IgD-negative memory B cell (primary cell): Measurements from ENCODE around the gene HIPK2. TPM values are rescaled to one million over a fixed set of nuclear protein-coding genes. Genes with fewer than 3 reads are reported as not detected.

ENCODE experiments used
- H3K27ac Mint-ChIP-seq, 3 donors: one replicate each; pipeline ENCODE4 v1.8.0; 2020 to 2022; ENCODE audit warnings: mild to moderate bottlenecking in 3 of 3, mixed read lengths in 3 of 3, moderate library complexity in 1 of 3
- H3K27me3 Mint-ChIP-seq: one replicate; pipeline ENCODE4 v1.8.0; 2021; ENCODE audit warnings: mixed read lengths
- H3K36me3 Mint-ChIP-seq: one replicate; pipeline ENCODE4 v1.8.0; 2020; ENCODE audit warnings: mild to moderate bottlenecking, mixed read lengths
- H3K4me1 Mint-ChIP-seq, 3 donors: one replicate each; pipeline ENCODE4 v1.8.0; 2020 to 2022; ENCODE audit warnings: mixed read lengths in 3 of 3, mild to moderate bottlenecking in 1 of 3
- H3K4me3 Mint-ChIP-seq, 4 donors: one replicate each; pipeline ENCODE4 v1.8.0; 2020 to 2022; ENCODE audit warnings: mild to moderate bottlenecking in 4 of 4, mixed read lengths in 4 of 4, moderate library complexity in 3 of 4
- H3K9me3 Mint-ChIP-seq, 3 donors: one replicate each; pipeline ENCODE4 v1.8.0; 2020 to 2021; ENCODE audit warnings: mixed read lengths in 3 of 3, mild to moderate bottlenecking in 1 of 3
- polyA plus RNA-seq: library from polyadenylated mRNA; unstranded; fragments of 300-500 nt; fragmentation: Illumina TruSeq; gene quantifications from one replicate; pipeline ENCODE4 v1.2.3, GENCODE V29; 2021

Gene HIPK2
- polyA plus RNA-seq, 1 donor from 2014 or later, result 5.5 TPM

DNA sequence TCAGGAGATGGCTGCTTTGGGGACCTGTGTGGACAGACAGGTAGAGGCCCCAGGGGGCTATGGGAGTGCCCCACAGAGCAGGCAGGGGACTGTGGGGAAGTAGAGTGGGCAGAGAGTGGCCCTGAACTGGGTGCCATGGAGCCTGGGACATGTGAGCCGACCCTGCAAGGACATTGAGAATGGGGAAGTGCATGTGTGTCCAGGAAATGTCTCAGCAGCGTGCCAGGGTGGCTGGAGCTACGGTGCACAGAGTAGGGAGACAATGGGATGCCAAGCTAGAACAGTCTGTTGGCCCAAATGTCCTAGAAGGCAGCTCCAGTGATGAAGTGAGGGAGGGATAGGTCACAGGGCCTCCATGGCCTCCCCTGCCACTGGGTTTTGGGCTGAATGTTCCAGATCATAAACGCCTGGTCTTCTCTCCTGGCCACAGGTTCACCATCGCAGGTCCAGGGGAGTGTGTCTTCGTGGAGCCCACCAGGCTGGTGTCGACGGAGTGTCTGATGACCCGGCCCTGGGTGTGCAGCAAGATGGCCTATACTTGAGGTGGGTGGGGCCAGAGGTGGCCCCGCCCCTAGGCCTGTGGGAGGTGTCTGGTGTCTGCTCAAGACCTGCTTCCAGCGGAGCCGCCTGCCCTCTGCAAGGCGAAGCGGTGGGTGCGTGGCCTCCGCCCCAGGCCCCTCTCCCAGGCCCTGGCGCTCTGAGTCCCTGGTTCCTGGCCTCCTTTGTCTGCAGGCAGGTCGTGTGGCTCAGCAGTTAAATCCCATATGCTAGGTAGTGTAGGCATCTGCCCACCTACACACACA is 233.8 kb downstream of the HIPK2 start:
- no peak overlapping the region for H3K4me3 Mint-ChIP-seq
- H3K4me1 Mint-ChIP-seq, result no peaks in the 10 kb centered on the region
- peak overlapping the region in 1 of 3 donors; percentile 62 for H3K27ac Mint-ChIP-seq
- H3K36me3 Mint-ChIP-seq, result no peaks in the 10 kb centered on the region
- H3K9me3 Mint-ChIP-seq, result peaks cover 0 to 2% (median 0%) of the 10 kb centered on the region in 3 donors
- peaks cover 4% of the 10 kb centered on the region for H3K27me3 Mint-ChIP-seq

DNA sequence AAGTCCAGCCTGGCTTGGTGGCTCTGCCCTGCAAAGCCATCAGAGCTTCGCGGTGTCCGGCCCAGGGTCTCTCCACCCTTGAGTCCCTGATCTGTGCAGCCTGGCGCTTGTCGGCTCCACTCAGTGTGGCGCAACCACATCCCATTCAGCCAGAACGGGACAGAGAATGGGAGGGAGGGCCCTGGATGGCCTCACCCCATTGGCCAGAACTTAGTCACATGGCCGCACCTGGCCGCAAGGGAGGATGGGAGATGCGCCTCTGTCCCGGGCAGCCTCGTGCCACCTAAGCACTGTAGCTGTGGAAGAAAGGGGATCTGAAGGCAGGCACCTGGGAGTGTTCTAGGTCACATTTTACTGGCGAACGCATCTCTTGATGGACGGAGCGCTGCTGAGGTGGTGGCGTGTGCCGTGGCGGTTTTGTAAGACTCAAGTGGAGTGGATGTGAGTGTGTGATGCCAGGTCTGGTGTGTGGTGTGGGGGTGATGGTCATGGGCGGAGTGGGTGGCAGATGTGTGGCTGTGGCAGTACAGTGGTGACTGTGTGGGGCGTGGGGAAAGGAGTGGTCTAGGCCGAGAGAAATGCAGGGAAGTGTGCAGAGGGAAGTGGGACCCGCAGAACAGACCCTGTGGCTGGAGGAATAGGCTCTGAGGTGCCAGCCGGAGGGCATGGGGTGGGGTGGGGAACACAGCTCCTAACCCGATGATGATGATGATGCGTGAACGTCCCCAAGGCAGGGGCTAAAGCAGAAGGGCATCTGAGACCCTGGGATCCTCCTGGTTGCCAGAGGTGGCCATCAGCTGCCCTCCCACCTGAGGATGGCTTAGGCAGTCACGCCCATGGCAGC is 235.3 kb downstream of the HIPK2 start:
- no peak overlapping the region for H3K4me3 Mint-ChIP-seq
- no peaks in the 10 kb centered on the region for H3K9me3 Mint-ChIP-seq
- H3K27me3 Mint-ChIP-seq, result peaks cover 4% of the 10 kb centered on the region
- H3K4me1 Mint-ChIP-seq, result no peaks in the 10 kb centered on the region
- no peak overlapping the region for H3K27ac Mint-ChIP-seq
- no peaks in the 10 kb centered on the region for H3K36me3 Mint-ChIP-seq

DNA sequence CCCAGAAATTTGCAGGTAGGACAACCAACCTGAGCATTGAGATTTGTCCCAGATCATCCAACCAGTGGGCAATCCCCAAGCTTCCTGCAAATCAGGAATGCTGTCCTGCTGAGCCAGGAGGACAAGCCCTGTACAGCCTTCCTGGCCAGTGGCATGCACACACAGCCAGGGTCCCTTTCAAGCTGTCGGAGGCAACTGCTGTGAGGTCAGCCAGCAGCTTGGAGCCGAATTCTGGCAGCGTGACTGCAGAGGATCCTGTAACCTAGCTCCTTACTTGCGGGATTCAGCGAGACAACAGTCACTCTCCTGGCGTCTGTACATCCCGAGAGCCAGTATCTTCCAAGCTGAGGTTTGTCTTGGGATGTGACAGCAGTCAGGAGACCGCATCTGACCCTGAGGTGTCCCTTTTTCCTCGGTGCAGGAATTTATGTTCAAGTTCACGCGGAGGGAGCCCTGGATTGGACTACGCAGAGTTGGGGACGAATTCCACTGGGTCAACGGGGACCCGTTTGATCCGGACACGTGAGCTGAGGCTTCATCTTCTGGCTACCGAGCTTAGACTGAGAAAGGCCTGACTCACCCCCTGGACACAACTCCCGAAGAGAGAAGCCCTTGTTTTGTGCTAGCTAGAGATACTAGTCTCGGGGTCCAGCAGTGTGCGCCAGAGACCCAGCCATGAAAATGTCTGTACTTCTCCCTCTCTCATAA is 236.0 kb downstream of the HIPK2 start:
- no peak overlapping the region for H3K4me3 Mint-ChIP-seq
- peaks cover 4% of the 10 kb centered on the region for H3K27me3 Mint-ChIP-seq
- H3K36me3 Mint-ChIP-seq, result no peaks in the 10 kb centered on the region
- no peaks in the 10 kb centered on the region for H3K9me3 Mint-ChIP-seq
- no peak overlapping the region for H3K27ac Mint-ChIP-seq
- no peaks in the 10 kb centered on the region for H3K4me1 Mint-ChIP-seq

DNA sequence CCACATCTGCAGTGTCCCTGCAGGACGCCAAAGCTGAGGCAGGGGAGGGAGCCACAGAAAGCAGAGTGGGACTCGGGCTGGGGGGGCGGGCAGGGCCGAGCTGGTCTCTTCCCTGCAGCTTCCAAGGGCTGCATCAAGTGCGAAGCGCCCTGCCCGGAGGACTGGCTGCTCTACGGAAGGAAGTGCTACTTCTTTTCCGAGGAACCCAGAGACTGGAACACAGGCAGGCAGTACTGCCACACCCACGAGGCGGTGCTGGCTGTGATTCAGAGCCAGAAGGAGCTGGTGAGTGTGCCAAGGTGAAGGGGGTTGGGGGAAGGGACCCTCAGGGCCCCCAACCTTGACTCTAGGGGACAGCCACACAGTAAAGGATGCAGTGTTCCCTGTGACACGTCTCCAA is 237.6 kb downstream of the HIPK2 start:
- H3K4me1 Mint-ChIP-seq, result no peaks in the 10 kb centered on the region
- H3K27ac Mint-ChIP-seq, result no peak overlapping the region
- H3K9me3 Mint-ChIP-seq, result no peaks in the 10 kb centered on the region
- H3K27me3 Mint-ChIP-seq, result peaks cover 4% of the 10 kb centered on the region
- peaks cover 3% of the 10 kb centered on the region for H3K36me3 Mint-ChIP-seq
- no peak overlapping the region for H3K4me3 Mint-ChIP-seq

DNA sequence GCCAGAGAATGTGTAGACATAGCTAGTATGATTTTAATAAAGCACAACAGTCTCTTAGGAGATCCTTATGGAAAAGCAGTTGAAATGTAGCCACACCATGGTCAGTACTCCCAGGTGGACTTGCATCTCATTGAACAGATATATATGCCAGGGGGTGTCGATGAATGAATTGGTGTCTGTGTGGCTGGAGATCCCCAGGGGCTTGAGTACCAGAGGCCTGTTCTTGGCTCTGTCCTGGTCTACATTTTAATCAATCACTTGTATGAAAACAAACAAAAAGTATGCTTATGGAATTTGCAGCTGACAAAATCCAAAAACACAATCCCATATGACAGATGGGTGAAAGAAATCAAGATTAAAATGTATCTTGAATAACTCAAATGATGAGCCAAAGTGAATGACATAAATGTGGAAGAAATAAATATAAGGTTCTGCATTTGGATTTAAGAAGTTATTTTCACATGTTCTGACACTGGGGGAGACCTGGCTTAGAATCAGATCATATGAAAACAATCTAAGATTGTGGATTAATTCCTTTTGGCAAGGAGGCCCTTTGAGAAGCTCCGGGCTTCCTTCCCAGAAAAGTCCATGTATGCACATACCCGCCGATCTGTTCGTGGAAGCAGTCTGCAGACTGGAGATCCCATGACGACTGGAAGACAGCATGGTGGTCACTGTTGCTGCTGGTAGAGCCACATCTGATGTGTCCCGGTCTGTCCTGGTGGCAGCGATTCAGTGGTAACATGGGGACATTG is 238.7 kb downstream of the HIPK2 start:
- Mint-ChIP-seq H3K36me3 (peaks cover 3% of the 10 kb centered on the region), H3K4me3 (no peak overlapping the region), H3K27me3 (peaks cover 5% of the 10 kb centered on the region), H3K27ac (no peak overlapping the region), H3K4me1 (no peaks in the 10 kb centered on the region), H3K9me3 (no peaks in the 10 kb centered on the region)

DNA sequence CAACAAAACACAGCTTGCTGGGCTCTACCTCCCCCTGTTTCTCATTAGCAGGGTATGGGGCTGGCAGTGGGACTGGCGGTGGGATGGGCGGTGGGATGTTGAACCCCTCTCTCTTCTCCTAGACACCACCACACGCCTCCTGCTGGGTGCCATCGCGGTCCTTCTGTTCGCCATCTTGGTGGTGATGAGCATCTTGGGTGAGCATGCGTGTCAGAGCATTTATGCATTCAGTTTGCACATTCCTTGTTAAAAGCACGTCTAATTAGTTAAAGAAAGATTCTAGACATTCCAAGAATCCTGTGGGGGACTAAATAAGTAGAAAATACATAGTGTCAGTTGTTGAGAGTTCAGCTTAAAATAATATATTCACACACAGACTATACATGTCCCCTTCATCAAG is 241.6 kb downstream of the HIPK2 start:
- Mint-ChIP-seq H3K27ac (peak overlapping the region in 1 of 3 donors; percentile 3), H3K27me3 (peaks cover 3% of the 10 kb centered on the region), H3K36me3 (peaks cover 5% of the 10 kb centered on the region), H3K4me3 (no peak overlapping the region), H3K4me1 (no peaks in the 10 kb centered on the region), H3K9me3 (no peaks in the 10 kb centered on the region)

DNA sequence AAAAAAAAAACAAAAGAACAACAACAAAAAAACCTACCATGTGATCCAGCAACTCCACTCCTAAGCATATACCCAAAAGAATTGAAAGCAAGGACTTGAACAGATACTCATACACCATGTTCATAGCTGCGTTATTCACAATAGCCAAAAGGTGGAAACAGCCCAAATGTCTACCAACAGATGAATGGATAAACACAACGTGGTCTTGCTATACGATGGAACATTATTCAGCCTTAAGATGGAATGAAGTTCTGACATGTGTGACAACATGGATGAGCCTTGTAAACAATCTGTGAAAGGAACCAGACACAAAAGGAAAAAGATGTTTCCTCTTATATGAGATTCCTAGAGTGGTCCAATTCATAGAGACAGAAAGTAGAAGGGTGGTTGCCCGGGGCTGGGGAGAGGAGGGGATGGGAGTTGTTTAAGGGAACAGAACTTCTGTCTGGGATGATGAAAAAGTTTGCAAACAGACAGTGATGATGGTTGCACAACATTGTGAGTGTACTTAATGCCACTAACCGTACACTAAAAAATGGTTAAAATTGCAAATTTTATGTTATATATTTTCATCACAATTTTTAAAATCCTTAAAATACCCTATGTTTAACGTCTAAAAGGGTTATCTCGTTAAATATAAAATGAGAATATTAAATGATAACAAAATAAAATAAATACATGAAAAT is 242.7 kb downstream of the HIPK2 start:
- peaks cover 5% of the 10 kb centered on the region for H3K36me3 Mint-ChIP-seq
- no peak overlapping the region for H3K27ac Mint-ChIP-seq
- H3K27me3 Mint-ChIP-seq, result peaks cover 6% of the 10 kb centered on the region
- no peaks in the 10 kb centered on the region for H3K9me3 Mint-ChIP-seq
- H3K4me3 Mint-ChIP-seq, result no peak overlapping the region
- no peaks in the 10 kb centered on the region for H3K4me1 Mint-ChIP-seq

DNA sequence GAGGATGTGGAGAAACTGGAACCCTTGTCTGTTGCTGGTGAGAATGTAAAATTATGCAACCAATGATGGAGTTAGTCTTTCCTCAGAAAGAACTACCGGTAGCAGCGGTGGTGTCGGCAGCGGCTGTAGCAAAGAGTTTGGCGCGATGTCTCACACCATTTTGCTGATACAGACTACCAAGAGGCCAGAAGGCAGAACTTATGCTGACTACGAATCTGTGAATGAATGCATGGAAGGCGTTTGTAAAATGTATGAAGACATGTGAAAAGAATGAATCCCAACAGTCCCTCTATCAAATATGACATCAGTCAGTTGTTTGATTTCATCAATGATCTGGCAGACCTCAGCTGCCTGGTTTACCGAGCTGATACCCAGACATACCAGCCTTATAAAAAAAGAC is 243.7 kb downstream of the HIPK2 start:
- Mint-ChIP-seq H3K36me3 (peaks cover 5% of the 10 kb centered on the region), H3K4me3 (no peak overlapping the region), H3K9me3 (no peaks in the 10 kb centered on the region), H3K27ac (no peak overlapping the region), H3K4me1 (no peaks in the 10 kb centered on the region), H3K27me3 (peaks cover 6% of the 10 kb centered on the region)

DNA sequence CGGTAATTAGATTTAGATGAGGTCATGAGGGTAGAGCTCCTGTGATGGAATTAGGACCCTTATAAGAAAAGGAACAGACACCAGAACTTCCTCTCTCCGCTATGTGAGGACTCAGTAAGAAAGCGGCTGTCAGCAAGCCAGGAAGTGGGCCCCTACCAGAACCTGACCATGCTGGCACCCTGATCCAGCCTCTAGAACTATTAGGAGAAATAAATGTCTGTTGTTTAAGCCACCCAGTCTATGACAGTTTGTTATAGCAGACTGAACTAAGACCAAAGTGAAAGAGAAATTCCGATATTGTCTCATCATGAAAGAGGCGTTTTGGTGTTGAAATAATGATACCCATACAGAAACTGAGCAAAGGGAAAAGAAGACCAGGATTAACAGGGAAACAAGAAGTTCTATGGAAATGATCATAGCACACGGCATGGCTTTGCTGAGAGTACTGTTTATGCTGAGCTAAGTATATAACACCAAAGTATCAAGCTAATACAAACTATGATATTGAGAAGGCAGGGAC is 245.1 kb downstream of the HIPK2 start:
- H3K27me3 Mint-ChIP-seq, result peaks cover 13% of the 10 kb centered on the region
- H3K4me3 Mint-ChIP-seq, result no peak overlapping the region
- H3K9me3 Mint-ChIP-seq, result peaks cover 0 to 6% (median 0%) of the 10 kb centered on the region in 3 donors
- no peak overlapping the region for H3K27ac Mint-ChIP-seq
- no peaks in the 10 kb centered on the region for H3K4me1 Mint-ChIP-seq
- peaks cover 5% of the 10 kb centered on the region for H3K36me3 Mint-ChIP-seq

DNA sequence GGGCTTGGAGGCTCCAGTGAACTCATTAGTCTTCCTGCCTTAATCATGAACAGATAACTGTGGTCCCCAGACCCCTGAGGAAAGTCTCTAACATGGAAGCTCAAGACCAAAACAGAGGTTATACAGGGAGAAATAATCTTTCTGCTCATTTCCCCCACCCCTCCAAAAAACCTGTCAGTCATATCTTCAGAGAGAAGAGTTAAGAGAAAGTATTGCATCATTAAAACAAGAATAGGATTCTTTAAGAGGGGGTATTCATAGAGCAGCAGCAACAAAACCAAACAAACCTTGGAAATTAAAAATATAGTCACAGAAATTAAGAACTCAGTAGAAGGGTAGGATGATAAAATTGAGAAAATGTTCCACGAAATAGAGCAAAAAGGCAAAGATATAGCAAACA is 246.7 kb downstream of the HIPK2 start:
- Mint-ChIP-seq H3K4me3 (no peak overlapping the region), H3K9me3 (peaks cover 0 to 6% (median 2%) of the 10 kb centered on the region in 3 donors), H3K36me3 (peaks cover 2% of the 10 kb centered on the region), H3K27me3 (peaks cover 14% of the 10 kb centered on the region), H3K4me1 (no peaks in the 10 kb centered on the region), H3K27ac (no peak overlapping the region)

DNA sequence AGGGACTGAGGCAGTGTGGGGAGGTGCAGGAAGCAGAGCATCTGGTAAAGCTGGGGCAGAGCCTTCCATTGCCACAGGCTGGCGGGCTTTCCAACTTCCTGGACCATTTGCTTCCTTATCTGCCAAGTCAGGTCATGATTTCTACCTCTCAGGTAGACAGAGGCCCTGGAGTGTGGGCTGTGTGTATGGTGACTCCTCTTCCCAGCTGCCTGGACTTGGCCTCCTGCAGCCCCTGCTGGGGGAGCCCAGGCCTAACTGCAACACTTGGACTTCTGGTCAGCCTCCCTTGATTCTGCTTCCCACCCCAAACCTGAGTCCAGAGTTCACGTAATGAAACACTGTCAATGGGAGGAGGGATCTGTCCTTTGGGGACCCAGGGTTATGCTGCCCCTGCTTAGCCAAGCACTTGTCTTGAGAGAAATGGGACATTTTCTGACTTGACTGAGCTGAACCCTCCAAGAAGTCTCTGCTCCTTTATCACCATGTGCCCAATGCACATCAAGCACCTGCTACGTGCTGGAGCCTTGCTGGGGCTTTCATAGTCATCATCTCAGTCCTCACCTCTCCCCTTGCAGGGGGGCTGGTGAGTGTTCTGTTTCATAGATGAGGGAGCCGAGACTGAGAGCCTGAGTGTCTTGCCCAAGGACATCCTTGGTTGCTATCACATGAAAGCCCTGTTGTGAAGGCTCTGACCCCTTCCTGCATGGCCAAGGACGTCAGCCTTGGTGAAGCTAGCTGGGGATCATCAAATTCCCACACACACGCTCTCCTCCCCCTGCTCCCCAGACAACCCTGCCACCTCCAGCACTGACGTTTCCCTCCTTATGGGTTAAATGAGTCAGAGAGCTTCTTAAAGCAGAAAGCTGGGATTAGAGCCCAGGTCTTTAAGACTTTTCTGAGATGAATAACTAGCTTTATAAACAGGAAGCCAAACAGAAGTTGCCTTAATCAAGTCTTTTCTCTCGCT is 250.9 kb downstream of the HIPK2 start:
- Mint-ChIP-seq H3K4me1 (peaks cover 0 to 3% (median 0%) of the 10 kb centered on the region in 3 donors), H3K4me3 (no peak overlapping the region), H3K9me3 (peaks cover under 1 to 6% (median 5%) of the 10 kb centered on the region in 3 donors), H3K36me3 (peaks cover 2% of the 10 kb centered on the region), H3K27ac (peak overlapping the region in 1 of 3 donors; percentile 75), H3K27me3 (peaks cover 33% of the 10 kb centered on the region)

DNA sequence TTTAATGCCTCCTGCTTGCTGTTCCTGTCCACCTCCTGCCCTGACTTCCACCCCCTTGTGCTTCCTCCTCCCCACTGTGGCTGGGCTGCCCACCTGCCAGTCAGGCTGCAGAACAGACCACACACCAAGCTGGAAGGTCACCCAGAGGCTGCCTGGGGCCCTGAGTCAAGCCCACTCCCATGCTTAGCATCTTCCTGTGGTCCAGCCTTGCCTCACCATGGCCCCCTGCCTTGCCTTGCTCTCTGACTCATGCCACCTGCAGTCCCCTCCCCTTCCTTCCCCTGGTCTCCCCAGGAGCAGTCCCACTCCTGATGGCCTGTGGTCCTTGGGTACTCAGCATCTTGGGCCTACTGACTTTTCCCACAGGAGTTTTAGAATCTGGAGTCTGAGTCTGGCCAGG is 252.0 kb downstream of the HIPK2 start:
- H3K4me1 Mint-ChIP-seq, result peaks cover 0 to 3% (median 0%) of the 10 kb centered on the region in 3 donors
- peaks cover 2% of the 10 kb centered on the region for H3K36me3 Mint-ChIP-seq
- peaks cover 39% of the 10 kb centered on the region for H3K27me3 Mint-ChIP-seq
- H3K27ac Mint-ChIP-seq, result no peak overlapping the region
- peaks cover 2 to 10% (median 7%) of the 10 kb centered on the region in 3 donors for H3K9me3 Mint-ChIP-seq
- peak overlapping the region in 1 of 4 donors; percentile 73 for H3K4me3 Mint-ChIP-seq

DNA sequence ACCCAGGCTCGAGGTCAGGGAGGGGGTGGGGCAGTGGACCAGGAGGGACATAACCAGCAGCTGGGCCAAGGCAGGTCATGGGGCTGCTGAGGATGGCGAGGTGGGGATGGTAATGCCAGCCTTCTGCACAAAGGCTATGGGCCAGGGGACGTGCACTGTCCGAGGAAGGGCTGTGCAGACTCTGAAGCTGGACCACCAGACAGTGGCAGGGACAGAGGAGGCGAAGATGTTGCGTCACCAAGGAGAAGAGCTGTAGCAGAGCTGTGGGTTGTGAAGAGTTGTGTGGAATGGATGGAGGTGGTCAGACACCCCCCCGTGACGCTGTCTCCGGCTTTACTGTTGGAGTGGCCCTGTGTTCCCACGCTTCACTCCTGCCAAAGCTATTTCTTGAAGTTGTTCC is 252.6 kb downstream of the HIPK2 start:
- H3K36me3 Mint-ChIP-seq, result peaks cover 2% of the 10 kb centered on the region
- peaks cover 39% of the 10 kb centered on the region for H3K27me3 Mint-ChIP-seq
- H3K4me1 Mint-ChIP-seq, result peaks cover 0 to 3% (median 0%) of the 10 kb centered on the region in 3 donors
- H3K9me3 Mint-ChIP-seq, result peaks cover 2 to 10% (median 7%) of the 10 kb centered on the region in 3 donors
- H3K27ac Mint-ChIP-seq, result no peak overlapping the region
- H3K4me3 Mint-ChIP-seq, result peak overlapping the region in 1 of 4 donors; percentile 73
